ENCODE data around the gene PARP11. TPM values are rescaled to one million over a fixed set of nuclear protein-coding genes. Genes with fewer than 3 reads are reported as not detected.

Gene PARP11
- total and polyA plus RNA-seq, 2 experiments from 2014 or later, result 3.1 to 9.4 TPM

- no peaks in the 10 kb centered on the region for H3K9me3 ChIP-seq (ENCODE audit: low read depth)
- no peak overlapping the region for H2AFZ ChIP-seq
- H3K79me2 ChIP-seq, result peaks cover 10% of the 10 kb centered on the region
- no peak for TF ChIP-seq CTCF (IDR thresholded peaks at IDR 0.05; ENCODE audit: poor library complexity)
- TF ChIP-seq EZH2phosphoT487 (IDR thresholded peaks at IDR 0.05; ENCODE audit: low read depth, severe bottlenecking, unreplicated experiment), result no peak
- TF ChIP-seq EZH2 (IDR thresholded peaks at IDR 0.05; ENCODE audit: borderline replicate concordance), result no peak
- no peaks in the 10 kb centered on the region for H3K9me2 ChIP-seq (replicated peaks; ENCODE audit: insufficient read depth)
- H3K4me1 ChIP-seq (ENCODE audit: insufficient read depth), result no peaks in the 10 kb centered on the region
- no peak overlapping the region for H3K27ac ChIP-seq
- WGBS (ENCODE audit: low lambda C conversion rate, missing lambda C conversion rate), result 84% methylated on average over 3 of the region's 3 CpGs
- H3K4me2 ChIP-seq, result no peak overlapping the region
- no peak overlapping the region for H3K4me3 ChIP-seq
- no peaks in the 10 kb centered on the region for H4K20me1 ChIP-seq (ENCODE audit: insufficient read depth, poor library complexity, severe bottlenecking)
- no peak for DNase-seq (ENCODE audit: low spot score)
- no peaks in the 10 kb centered on the region for H3K36me3 ChIP-seq (replicated peaks; ENCODE audit: insufficient read depth, low read depth)
- no peaks in the 10 kb centered on the region for H3K27me3 ChIP-seq
These were observed 45.7 kb downstream of the PARP11 start for GRCh38 chr12:3827301-3828000.

- no peaks in the 10 kb centered on the region for H3K36me3 ChIP-seq (replicated peaks; ENCODE audit: insufficient read depth, low read depth)
- TF ChIP-seq EZH2 (IDR thresholded peaks at IDR 0.05; ENCODE audit: borderline replicate concordance), result no peak
- no peak for TF ChIP-seq CTCF (IDR thresholded peaks at IDR 0.05; ENCODE audit: poor library complexity)
- TF ChIP-seq EZH2phosphoT487 (IDR thresholded peaks at IDR 0.05; ENCODE audit: low read depth, severe bottlenecking, unreplicated experiment), result no peak
- no peak for DNase-seq (ENCODE audit: low spot score)
- H3K27me3 ChIP-seq, result no peaks in the 10 kb centered on the region
- no peak overlapping the region for H2AFZ ChIP-seq
- H3K79me2 ChIP-seq, result no peaks in the 10 kb centered on the region
- H3K9me3 ChIP-seq (ENCODE audit: low read depth), result no peaks in the 10 kb centered on the region
- no peaks in the 10 kb centered on the region for H4K20me1 ChIP-seq (ENCODE audit: insufficient read depth, poor library complexity, severe bottlenecking)
- no peaks in the 10 kb centered on the region for H3K4me1 ChIP-seq (ENCODE audit: insufficient read depth)
- H3K4me3 ChIP-seq, result no peak overlapping the region
- no peak overlapping the region for H3K27ac ChIP-seq
- 78% methylated on average over 1 of the region's 1 CpG for WGBS (ENCODE audit: low lambda C conversion rate, missing lambda C conversion rate)
- H3K4me2 ChIP-seq, result no peak overlapping the region
- H3K9me2 ChIP-seq (replicated peaks; ENCODE audit: insufficient read depth), result no peaks in the 10 kb centered on the region
These were observed 51.8 kb downstream of the PARP11 start for GRCh38 chr12:3821441-3821840.

GRCh38 chr12:3820122-3820521 lies 53.1 kb downstream of the PARP11 start:
- WGBS (ENCODE audit: low lambda C conversion rate, missing lambda C conversion rate), result 86% methylated on average over 3 of the region's 3 CpGs
- H3K27ac ChIP-seq, result no peak overlapping the region
- H2AFZ ChIP-seq, result no peak overlapping the region
- H3K4me3 ChIP-seq, result no peak overlapping the region
- no peaks in the 10 kb centered on the region for H3K9me3 ChIP-seq (ENCODE audit: low read depth)
- no peaks in the 10 kb centered on the region for H3K4me1 ChIP-seq (ENCODE audit: insufficient read depth)
- no peaks in the 10 kb centered on the region for H4K20me1 ChIP-seq (ENCODE audit: insufficient read depth, poor library complexity, severe bottlenecking)
- TF ChIP-seq EZH2phosphoT487 (IDR thresholded peaks at IDR 0.05; ENCODE audit: low read depth, severe bottlenecking, unreplicated experiment) (no peak), CTCF (IDR thresholded peaks at IDR 0.05; ENCODE audit: poor library complexity) (no peak), EZH2 (IDR thresholded peaks at IDR 0.05; ENCODE audit: borderline replicate concordance) (no peak)
- no peaks in the 10 kb centered on the region for H3K27me3 ChIP-seq
- no peaks in the 10 kb centered on the region for H3K36me3 ChIP-seq (replicated peaks; ENCODE audit: insufficient read depth, low read depth)
- no peaks in the 10 kb centered on the region for H3K9me2 ChIP-seq (replicated peaks; ENCODE audit: insufficient read depth)
- H3K79me2 ChIP-seq, result no peaks in the 10 kb centered on the region
- no peak for DNase-seq (ENCODE audit: low spot score)
- no peak overlapping the region for H3K4me2 ChIP-seq

Measured in hepatocyte (in vitro differentiated cells).